NT2/D1 (cell line): ENCODE results near the gene LRMDA.

Experiments used
- SUZ12 ChIP-seq: IDR thresholded peaks from 2 replicates; pipeline ENCODE4 v1.6.1; 2011; ENCODE audit not compliant: insufficient read length, insufficient read depth; ENCODE audit errors: extremely low read depth
- YY1 ChIP-seq: IDR thresholded peaks from 2 replicates; pipeline ENCODE4 v1.6.1; 2011; ENCODE audit not compliant: insufficient read length, insufficient read depth

DNA sequence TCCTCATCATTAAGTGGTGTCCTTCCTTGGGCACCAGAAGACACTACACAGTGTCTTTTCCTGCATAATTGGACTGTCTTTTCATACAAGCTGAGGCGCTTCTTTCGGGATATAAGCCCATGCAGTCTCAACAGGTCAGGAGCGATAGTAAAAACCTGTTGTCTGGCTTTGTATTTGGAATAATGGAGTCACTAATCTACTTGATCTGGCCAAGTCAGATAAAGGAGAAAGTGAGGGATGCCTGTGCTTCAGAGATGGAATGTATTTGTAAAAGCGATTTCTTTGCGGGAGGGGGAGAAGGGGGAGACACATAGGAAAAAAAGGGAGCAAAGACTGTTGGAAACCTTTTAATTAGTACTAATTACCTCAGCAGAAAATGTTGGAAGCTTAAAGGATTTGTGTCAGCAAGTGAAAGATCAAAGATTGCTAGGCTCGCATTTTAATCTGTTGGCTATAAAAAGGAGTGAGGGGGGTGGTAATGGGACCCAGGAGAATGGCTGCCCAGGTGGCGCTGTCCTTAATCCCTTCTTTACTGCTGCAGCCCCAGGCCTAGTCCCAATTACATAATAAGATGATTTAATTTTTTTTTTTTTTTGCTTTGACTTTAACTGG lies 581.4 kb downstream of the LRMDA start:
- TF ChIP-seq YY1, result no peak
- no peak for TF ChIP-seq SUZ12
